Activated CD8-positive, alpha-beta memory T cell treated with anti-CD3 and anti-CD28 coated beads for 24 hours (primary cell): ENCODE results near the gene COL4A3.

Source experiments
- DNase-seq: peaks from one replicate; pipeline ENCODE4 v3.0.0-alpha.2; 2020

The COL4A3 gene

DNA sequence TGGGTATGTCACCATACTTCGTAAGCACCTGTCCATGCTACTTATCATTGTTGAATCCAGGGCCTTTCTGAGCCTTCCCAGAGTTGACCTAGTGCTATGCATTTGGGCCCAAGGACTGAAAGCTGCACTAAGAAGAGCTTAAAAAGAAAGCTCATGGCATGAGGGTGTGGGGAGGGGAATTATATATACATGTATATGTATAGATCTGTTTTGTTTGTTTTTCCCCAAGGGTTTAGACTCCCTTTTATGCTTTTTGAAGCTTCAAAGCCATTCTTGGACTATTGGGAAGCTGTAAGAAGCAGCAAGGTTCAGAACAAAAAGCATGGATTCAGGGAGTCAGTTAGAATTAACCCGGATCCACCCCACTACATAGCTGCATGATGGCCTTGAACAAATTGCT lies 183.9 kb downstream of the COL4A3 start:
- DNase-seq = no peak

DNA sequence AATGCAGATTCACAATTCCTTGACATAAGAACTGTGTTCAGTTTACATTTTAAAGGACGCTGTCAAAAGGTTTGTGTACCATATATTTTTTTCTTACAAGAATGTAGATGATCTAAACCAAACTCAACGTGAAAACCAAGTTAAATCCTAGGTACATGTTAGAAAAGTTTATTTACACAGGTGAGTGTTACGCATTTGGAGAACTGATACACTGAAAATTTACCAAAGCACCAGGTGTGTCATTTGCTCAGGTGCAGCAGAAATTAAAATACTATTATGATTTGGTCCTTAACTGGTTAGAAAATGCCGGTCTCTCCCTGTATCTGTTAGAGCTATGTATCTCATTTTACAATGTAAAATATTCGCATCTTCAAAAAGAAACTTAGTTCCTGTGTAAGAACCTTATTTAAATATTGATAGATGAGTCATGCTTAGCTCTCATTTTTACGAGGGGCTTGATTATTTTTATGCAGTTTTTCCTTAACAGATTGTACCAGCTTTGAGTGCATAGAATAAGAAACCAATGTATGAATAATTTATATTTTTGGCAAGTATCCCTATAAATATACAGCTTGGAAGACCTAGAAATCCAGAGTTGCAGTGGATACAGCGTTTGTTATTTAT lies 185.7 kb downstream of the COL4A3 start:
- DNase-seq = no peak

DNA sequence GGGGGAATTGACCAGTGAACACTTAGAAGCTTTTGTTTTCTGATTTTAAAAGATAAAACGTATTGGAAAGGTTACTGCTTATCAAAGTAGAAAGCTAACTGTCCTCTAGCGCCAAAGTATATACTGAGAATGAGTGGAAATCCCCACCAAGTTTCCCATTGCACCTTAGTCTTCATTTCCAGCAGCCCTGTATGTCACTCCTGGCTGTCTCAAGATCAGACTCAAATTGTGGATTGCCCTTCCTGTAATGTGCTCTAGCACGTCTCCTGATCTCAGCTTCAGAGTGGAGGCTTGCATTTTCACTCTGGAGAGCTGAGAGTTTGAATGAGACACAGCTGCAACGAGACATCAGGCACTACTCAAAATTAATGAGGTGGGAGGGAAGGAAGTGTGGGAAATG lies 187.2 kb downstream of the COL4A3 start:
- DNase-seq = no peak

DNA sequence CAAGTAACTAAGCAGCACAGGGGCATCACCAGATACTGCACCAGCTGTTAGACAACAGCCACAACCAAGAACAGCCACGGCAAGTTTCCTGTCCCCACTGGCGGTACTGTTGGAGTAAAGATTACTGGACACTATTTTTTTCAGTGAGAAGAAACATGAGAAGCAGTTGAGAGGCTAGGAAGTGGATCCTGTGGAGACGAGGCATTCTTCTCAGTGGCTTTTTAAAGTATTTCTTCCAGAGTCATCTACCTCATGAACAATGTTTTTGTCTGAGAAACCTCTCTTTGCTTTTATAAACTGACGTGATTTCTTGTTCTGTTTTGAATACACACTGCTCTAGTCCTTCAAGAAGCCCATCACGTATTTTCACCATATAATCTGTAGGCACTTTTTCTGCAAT lies 195.9 kb downstream of the COL4A3 start:
- no peak for DNase-seq

DNA sequence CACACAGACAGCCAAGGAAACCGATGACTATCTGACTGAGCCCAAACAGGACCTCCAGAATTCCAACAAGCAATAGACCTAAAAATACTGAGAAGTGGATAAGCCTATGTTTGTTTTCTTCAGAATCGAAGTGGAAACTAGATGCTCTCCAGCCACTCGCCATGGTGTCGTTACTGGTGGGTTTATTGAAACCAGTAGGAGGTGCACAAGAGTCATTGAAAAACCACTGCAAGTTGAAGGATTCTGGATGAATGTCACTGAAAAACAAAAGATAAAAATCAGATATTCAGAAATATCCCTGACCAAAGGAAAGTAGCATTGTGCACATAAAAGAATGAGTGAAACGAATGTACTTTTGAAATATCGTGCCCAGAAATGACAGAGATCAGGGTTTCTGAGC lies 199.3 kb downstream of the COL4A3 start:
- DNase-seq = no peak
